ENCODE measurements around the gene CAMKK1.

- TF ChIP-seq POLR2A (IDR thresholded peaks at IDR 0.05; ENCODE audit: low read depth, low read length) = no peak
- no peak for TF ChIP-seq MXI1 (IDR thresholded peaks at IDR 0.05; ENCODE audit: borderline replicate concordance, low read depth, low read length)
- TF ChIP-seq NFE2L2 (IDR thresholded peaks at IDR 0.05; ENCODE audit: low read depth, low read length) = no peak
These were observed 22.0 kb downstream of the CAMKK1 start for GRCh38 chr17:3870871-3871306.
